CD4-positive, alpha-beta T cell treated with Interleukin-4 for 4 hours (primary cell): ENCODE results near the gene HDC.

Experiments used
- DNase-seq: peaks from one replicate; pipeline ENCODE4 v3.0.0-alpha.2; 2020

HDC gene

DNA sequence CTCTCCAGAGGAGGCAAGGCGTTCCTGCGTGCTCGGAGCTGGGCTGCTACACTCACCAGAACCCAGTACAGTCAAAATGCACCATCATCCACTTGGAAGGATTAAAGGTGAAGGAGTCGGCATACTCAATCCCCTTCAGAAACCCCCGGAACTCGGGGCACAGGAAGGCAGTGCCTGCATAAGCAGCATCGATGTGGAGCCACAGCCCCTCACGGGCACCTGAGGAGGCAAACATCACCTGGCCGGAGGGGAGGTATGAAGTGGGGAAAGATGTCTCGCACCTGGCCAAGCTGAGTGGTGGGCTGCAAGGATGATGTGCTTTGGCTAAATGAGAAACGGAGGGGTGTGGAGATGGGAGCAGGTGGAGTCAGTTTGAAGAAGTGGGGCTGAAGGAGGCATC lies 13.0 kb downstream of the HDC start:
- DNase-seq, result no peak

DNA sequence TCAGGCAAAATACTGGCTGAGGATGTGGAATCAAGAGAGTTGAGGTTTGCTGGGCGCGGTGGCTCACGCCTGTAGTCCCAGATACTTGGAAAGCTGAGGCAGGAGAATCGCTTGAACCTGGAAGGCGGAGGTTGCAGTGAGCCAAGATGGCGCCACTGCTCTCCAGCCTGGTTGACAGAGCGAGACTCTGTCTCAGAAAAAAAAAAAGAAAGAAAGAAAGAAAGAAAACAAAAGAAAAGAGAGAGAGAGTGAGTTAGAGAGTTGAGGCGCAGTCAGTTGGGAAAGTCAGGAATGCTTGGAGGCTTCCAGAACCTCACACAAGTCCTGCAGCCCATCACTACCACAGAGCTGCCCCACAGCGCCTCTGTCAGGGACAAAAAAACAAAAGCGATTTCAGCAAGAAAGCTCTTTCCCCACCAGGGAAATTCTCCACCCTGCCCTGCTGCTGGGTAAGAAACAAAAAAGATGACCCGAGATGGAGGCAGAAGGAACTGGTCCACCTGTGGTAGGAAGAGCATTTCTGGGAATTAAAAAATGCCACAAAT lies 13.8 kb downstream of the HDC start:
- no peak for DNase-seq

DNA sequence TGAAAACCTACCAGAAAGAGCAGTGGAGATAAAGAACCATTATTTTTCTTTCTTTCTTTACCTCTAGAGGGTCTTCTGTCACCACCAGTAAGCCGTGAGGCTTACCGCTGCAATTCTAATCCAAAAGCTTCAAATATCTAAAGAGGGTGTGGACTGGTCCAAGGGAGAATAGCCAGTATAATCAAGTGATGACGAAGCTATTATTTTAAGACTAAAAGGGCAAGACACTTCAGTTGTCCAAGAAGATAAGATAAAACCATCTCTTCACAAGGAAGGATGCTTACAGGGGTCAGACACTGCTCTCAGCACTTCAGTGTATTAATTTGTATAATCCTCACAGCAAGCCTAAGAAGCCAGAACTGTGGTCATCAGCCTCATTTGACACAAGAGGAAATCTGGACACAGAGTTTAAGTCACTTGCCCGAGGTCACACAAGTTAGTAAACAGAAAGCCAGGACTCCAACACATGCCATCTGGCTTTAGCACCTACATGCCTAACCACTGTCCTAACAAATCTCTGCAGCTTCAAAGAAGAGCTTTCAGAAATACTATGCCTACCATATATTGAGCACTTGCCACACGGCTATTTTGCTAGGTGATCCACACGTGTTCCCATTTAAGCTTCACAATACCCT lies 14.6 kb downstream of the HDC start:
- no peak for DNase-seq

DNA sequence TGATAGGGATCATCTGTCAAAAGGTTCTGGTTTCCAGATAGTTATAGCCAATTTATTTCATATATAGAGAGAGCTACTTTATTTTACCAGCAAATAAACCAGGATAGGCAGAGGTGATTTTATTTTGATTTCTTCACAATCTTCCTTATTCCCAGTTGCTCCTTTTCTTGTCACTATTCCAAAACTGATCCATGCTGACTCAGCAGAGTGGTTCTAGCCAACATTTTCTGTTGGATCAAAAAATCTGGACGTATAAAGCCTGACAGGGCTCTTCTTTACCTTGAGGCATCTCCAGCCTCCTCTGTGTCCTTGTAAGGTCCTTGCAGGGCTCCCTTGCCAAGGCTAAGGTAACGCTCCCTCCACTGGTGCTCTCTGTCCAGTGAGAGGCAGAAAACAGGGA lies 15.8 kb downstream of the HDC start:
- no peak for DNase-seq

DNA sequence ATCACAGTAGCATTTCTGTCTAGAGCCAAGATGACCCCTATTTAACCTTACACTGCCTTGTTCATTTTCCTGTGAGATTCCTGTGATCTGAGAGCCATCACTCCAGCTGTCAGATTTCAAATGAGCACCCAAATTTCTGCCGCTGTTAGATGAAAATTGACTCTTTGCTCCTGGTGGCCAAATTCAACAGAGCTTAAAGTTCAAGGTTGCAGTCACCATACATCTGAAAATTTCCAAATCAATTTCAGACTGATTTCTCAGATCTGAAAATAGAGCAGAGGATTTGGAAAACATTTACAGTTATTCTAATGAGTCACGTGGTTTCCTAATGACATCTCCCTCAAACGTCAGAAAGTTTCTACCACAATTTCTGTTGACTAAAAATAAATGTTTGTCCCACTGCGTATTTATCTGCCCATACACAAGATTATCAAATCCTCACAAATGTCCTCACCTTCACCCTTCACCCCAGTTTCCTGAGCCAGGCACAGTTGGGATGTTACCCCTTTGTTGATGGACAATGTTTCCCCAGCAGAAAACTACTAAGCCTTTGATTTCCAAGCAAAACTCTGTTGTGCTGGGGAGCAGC lies 16.4 kb downstream of the HDC start:
- no peak for DNase-seq

DNA sequence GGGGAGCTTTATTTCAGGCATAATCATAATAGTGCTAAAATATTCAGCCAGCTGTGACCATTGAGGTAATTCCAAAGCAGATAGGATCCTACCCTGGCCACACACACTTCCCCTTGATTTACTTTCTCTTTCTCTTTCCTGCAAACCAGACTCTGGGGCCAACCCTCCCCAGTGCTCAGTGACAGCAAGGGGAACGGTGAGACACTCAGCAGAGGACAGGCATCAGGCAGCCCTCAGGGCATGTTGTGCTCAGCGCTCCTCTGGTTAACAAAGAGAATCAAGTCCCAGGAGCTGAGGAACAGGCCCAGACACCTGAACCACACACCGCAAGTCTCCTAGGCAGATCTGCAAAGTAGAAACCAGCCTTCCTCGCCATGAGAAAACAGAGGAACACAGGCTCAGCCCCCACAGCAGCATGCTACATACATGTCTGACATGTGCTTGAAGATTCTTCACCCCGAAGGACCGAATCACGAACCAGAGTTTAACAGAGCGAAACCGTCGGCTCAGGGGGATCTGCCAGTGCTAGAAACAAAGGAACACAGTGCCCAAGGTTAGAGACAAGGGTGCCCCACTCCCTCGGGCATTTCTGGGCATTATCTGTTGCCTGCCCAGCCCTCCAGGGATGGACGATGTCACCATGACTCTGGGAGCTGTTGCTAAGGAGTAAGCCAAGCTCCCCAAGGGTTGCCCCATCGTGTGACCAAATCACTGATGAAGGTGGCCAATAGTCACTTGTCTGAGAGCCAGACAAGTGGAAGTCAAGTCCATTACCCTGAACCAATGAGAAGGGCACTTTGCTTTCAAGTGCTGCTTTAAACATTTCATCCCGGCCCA lies 17.5 kb downstream of the HDC start:
- peak; percentile 57 for DNase-seq

DNA sequence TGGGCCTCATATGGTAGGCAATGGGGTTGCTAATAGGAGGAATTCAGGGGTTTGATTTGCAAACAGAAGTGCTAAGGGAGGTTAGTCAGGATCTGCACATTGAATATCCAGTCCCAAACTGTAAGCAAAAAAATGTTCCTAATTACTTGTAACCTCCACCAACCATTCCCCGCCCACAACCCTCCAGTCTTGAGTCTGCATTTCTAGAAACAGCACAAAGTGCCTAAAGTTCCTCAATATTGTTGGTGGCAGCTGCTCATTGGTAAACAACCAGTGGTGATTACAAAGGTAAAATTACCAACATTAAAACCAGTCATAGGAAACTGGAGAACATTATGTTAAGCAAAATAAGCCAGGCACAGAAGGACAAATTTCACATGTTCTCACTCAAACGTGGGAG lies 18.9 kb downstream of the HDC start:
- no peak for DNase-seq

DNA sequence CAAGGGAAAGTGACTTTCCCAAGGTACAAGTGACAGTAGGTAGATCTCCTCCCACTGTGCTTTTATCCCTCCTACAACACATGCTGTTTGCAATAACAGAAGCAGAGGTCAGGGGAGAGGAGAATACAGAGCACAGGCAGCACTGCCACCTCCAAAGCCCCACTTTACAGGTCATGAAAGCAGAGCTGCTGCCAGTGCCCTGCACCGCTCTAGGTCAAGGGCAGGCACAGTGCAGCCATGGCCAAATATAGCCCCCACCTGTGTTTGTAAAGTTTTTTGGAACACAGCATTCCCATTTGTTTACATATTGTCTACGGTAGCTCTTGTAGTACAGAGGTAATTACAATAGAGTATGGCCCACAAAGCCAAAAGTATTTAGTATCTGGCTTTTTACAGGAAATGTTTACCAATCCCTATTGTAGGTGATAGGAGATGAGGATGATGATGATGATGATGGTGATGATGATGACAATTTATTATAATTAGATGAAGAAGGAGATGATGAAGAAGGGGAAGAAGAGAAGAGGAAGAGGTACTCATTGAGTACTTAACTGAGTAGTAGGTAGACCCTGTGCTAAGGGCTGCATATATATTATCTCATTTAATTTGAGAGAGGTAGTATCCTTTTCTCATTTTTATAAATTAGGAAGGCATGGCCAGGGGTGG lies 20.4 kb downstream of the HDC start:
- no peak for DNase-seq

DNA sequence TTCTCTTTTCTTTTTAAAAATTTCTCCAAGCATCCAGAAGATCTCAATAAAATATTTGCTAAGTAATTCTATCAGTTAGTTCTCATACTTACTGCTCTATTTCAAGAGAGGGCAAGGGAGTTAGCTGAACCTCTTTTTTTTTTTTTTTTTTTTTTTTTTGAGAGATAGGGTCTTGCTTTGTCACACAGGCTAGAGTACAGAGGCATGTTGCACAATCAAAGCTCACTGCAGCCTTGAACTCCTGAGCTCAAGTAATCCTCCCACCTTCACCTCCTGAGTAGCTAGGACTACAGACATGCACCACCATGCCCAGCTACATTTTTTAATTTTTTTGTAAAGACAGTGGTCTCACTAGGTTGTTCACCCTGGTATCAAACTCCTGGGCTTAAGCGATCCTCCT lies 21.4 kb downstream of the HDC start:
- no peak for DNase-seq

DNA sequence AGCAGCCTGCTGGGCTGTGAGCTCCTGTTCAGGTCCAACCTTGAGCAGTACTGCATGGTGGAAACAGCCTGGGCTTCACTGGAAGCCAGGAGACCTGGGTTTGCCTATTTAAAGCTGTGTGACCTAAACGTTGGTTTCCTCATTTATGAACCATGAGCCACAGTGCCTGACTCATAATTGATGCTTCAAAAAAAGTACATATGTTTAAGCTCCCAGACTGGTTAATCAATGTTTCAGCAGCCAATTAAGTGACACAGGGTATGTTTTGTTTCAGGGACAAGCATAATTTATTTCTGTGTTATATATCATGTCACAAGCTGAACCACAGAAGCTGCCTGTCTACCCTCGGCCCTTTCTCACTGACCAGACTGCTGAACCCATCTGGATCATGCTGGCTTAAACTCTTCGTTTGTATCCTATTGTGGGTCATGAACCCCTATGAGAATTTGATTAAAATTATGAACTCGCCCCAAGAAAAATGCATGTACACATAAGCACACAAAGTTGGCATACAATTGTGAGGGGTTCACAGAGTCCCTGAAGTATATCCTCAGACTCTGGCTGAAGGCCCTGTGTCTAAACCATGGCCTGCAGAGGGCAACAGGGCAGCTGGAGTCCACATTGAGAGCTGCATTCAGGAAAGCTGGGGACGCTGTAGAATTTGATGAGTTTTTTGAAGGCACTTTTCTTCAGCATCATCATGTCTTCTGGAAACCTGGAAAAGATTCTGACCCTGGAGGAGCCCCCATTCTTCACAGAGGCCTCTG lies 23.7 kb downstream of the HDC start:
- DNase-seq, result no peak

DNA sequence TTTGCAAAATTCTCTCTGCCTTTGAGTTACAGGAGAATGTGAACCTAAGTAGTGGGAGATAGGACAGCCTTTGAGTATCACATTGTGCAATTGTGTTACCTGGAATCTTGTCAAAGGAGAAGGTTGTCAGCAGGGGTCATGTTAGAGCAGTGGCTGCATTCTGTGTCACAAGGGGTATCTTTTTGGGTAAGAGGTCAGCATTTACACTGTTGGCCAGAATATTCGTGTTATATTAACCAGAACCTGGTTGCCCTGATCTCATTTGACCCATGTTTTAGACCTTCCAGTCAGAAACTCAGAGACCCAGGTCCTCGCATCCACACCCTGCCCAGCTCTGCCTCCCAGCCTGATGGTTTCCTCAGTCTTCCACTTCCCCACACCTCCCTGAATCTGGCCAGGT lies 27.3 kb downstream of the HDC start:
- DNase-seq, result no peak

DNA sequence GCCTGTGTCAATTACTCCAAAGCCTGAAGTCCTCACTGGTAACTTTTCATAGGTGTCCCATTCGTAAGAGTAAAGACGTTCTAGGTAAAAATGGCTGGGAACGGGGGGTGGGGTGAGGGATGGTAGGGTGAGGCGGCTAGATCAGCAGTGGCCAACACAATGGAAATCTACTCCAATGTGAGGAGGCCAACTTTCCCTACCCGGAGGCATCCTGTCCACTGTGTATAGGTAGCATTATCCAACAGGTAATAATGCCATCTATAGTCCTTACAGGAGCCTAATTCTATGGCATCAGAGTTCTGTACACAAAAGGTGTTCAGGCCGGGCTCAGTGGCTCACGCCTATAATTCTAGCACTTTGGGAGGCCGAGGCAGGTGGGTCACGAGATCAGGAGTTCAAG lies 29.1 kb downstream of the HDC start:
- no peak for DNase-seq

DNA sequence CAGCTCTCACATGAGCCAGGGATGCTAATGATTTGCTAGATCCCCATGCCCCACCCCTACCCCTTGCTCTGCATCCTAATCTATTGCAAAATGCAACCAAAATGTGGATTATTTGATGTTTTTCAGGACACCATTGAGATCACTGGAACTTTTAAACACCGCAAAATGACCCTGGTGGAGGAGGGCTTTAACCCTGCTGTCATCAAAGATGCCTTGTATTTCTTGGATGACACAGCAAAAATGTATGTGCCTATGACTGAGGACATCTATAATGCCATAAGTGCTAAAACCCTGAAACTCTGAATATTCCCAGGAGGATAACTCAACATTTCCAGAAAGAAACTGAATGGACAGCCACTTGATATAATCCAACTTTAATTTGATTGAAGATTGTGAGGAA lies 29.7 kb downstream of the HDC start:
- DNase-seq, result no peak

DNA sequence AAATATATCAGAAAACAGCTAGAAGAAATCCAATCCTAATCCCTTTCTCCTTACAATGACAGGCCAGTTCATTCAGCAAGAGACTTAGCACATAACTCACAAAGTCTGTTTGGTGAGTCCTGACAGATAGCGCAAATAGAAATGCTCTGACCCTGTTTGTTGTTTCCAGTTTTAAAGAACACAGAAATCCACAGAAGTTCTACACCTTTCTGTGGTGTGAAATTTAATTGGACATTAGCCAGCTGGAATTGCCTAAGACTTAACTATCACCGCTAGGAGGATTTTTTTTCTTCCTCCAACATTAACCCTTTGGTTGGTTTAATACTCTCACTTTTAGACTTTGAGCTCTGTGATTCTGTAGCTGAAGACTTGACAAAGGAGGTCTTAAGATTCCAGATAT lies 30.8 kb downstream of the HDC start:
- no peak for DNase-seq

DNA sequence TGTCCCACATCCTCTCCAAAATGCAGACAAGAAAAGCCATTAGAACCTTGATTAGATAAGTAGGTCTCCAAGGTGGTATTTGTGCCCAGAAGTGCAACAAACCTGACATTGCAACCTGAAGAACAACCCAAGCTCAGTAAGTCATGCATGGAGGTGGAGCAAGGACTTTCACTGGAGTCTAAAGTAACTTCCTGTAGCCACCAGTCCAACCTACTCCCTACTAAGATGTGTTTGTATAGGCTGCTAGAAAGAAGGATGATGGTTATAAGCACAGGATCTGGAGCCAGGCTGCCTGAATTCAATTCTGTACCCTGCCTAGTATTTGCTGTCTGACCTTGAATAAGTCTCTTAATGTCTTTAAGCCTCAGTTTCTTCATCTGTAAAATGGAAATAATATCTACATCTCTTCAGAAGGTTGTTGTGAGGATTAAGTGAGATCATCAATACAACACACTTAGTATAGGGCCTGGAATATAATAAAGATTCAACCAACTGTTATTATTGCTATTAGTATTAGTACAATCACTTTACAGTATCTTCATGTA lies 32.3 kb downstream of the HDC start:
- DNase-seq, result no peak

DNA sequence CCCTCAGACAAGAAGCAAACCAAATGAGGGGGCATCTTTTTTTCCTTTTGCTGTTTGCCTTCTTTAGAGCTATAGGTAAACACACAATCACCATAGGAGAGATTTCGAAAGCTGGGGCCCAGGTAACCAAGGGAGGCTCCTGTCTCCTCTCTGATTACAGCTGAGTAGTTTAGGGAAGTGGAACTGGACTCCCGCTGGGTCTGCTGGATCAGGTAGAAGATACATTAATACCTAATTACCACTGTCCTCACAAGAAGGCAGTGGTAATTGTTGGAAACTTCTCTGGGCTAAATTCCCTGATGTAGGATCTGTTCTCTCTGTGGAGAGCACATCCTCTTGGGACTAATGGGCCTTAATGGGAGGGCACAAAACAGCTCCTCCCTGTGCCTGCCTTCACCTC lies 32.7 kb downstream of the HDC start:
- DNase-seq, result no peak

DNA sequence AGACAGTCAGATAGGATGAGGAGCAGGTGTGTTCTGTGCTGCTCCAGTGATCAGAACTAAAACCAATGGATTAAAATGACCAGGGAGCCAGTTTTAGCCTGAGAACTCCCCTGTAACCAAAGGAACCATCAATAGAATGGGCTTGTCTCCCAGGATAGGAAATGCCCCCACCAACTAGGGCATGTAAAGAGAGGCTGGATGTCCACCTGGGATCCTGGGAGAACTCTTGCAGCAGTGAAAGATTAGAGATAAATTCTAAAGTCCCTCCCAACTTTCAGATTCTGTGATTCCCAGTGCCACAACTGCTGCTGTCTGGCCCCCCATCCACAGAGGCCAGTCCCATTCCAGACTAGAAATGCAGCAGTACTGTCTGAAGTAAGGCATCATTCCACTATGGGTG lies 33.8 kb downstream of the HDC start:
- DNase-seq, result no peak

DNA sequence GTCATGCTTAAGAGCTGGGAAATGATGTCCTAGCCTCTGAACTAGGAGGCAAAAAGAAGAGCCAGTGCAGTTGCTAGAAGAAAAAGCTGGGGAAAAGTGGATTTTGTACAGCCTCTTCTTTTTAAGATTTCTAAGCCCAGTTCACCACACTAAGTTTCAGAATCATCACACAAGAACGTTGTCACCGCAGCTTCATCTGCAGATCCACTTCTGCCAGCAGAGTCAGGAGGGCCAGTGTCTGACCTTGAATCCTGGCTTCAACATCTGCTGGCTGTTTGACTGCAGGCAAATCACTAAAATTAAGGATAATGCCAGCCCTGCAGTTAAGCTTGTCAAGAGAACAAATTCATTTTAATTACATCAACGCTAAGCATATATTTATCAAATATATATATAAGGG lies 36.2 kb downstream of the HDC start:
- DNase-seq, result no peak

DNA sequence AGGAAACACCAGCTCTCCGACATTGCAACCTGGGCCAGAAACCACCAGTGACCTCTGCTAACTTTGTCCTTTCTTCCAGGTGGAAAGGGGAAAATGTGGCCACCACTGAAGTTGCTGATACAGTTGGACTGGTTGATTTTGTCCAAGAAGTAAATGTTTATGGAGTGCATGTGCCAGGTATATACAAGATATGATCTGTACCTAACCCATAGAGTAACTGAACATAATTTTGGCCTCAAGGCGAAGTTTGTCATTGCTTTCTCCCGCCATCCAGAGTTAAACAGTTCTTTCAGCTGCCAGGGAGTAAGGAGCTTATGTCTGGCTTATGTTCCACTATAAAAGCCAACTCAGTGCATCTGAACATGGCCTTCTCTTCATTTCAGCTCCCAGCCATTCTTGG lies 36.7 kb downstream of the HDC start:
- DNase-seq, result no peak

DNA sequence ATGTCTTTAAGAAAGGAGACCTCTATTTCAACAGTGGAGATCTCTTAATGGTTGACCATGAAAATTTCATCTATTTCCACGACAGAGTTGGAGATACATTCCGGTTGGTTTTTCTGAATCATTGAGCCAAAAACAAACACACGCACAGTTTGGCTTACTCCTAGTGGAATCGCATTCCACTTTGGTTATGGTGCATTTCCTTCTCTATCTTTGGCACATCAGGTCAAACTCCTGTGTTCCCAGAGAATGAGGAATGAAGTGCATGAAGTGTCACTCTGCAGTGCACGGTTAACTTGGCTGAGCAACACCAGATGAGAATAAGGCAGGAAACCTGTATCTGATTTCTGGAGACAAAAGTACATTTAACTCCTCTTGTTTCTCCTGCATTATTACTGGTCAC lies 38.5 kb downstream of the HDC start:
- no peak for DNase-seq

DNA sequence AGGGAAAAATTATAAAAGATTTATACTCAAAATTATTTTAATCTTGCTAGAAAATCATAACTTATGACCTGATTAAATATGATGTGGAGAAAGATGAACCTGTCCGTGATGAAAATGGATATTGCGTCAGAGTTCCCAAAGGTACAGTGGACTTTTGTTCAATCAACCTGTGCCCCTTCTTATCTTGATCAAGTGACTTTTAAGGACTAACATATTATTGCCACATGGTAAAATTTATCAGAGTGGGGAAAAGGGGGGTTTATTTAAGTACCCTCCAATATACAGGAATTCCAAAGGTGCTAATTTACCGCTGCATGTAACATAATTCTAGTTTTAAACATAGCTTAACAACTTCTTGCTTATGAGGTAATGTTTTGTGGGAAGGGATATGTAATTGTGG lies 39.6 kb downstream of the HDC start:
- no peak for DNase-seq

DNA sequence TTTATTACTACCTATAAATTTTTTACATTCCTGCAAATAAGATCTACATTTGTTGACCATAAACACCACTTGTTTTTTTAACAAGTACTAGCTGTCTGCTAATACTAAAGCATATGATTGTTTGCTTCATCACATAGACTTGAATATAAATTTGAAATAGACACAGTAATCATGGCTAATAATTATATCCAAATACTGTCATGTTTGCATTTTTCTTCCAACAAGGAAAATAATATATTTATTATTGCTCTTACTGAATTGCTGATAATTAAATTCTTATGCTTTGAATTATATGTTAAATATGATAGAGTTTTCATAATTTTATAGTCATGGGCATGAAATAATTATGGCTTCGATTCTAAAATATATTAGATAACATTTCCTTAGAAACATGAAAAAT lies 40.5 kb downstream of the HDC start:
- no peak for DNase-seq

DNA sequence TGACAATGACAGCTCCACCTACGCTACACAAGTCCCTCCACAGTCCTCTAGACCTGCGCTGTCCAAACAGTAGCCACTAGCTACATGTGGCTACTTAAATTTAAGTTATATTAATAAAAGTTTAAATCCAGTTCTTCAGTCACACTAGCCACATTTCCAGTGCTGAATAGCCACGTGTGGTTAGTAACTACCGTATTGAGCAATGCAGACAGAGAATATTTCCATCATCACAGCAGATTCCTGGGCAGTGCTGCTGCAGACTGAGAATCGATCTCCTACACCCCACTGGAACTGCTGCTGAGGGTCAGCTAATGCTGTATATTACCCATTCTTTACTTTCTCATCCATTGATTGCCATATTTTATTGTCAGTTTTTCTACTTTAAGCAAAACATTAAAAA lies 40.9 kb downstream of the HDC start:
- no peak for DNase-seq
